T-helper 1 cell treated with Interleukin-12 subunit alpha and Interleukin-12 subunit beta and Interleukin-4 antibody, amounts not matched to agents 30 ng/mL and 1 ng/mL, for 36 hours (primary cell): ENCODE measurements around the gene CLIC3. TPM values are rescaled to one million over a fixed set of nuclear protein-coding genes. Genes with fewer than 3 reads are reported as not detected.

Experiments used
- intact Hi-C: fragments of 100-400 bp; cut with micrococcal nuclease; formaldehyde crosslinking; loops from one replicate; pipeline ENCODE4 v1.15.1; 2024
- total RNA-seq: library from RNA; stranded (reverse); gene quantifications from 2 replicates; pipeline ENCODE4 v1.2.3, GENCODE V29; 2022

Gene CLIC3
- total RNA-seq, 1 donor from 2014 or later = 1.4 TPM

DNA sequence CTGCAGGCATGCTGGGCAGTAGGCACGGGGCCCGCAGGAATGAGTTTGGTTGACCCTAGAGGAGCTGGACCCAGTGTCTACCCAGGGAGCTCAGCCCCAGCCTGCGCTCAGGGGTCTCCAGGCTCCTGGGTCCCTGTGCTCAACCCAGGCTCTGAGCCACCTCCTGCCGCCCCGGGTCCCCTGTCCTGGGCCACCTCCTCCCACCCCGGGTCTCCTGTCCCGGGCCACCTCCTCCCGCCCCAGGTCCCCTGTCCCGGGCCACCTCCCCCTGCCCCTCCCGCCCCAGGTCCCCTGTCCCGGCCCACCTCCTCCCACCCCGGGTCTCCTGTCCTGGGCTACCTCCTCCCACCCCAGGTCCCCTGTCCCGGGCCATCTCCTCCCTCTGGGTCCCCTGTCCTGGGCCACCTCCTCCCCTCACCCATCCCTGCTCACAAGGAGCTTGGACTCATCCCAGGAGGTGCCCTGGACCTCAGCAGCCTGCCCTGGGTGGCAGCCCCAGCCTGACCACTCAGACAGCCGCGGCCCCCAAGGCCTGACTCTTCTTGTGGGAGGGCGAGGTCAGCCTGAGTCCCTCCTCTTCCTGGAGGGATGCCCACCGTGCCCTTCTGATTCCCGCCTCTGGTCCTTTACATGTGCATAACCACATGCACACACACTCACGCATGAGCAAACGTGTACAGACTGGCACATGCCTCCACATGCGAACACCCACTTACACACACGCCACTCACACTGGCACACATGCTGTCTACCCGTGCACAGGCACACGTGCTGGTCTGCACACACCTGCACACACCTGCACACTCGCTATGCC lies 41.9 kb downstream of the CLIC3 start:
- intact Hi-C loops = no loop called here

DNA sequence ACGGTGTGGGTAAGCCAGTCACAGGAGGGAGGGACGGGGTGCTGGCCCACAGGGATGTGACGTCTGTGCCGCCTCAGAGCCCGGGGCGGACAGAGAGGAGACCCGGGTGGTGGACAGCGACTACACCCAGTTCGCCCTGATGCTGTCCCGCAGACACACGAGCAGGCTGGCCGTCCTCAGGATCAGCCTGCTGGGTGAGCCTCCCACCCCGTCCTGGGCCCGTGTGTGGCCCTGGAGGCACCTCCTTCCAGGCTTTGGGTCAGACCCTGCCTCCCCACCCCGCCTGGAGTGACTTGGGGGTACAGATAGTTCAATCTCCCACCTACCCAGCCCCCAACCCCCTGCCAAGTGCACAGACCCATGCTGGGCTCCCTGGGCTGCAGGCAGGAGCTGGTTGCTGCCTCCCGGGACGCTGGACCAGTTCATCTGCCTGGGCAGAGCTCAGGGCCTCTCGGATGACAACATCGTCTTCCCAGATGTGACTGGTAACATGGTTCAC lies 42.5 kb downstream of the CLIC3 start:
- intact Hi-C loops = no loop called here

DNA sequence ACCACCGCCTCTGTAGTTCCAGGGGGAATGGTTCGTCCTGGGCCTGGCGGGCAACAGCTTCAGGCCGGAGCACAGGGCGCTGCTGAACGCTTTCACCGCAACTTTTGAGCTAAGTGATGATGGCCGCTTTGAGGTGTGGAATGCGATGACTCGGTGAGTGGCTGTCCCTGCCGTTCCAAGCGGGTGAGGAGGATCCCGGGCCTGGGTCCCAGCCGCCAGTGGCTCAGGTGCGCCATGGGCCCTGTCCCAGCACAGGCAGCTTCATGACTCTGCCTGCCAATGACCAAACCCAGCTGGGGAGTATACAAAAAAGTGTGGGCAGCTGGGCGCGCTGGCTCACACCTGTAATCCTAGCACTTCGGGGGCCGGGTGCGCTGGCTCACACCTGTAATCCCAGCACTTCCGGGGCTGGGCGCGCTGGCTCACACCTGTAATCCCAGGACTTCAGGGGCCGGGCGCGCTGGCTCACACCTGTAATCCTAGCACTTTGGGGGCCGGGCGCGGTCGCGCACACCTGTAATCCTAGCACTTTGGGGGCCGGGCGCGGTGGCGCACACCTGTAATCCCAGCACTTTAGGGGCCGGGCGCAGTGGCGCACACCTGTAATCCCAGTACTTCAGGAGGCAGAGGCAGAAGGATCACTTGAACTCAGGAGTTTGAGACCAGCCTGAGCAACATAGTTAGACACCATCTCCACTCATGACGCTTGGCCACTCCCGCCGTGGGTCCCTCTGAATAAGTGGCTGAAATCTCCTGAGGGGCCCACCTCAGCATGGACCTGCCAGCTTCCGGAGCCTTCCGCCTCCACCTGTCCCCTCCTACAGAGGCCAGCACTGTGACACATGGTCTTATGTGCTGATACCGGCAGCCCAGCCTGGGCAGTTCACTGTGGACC lies 43.2 kb downstream of the CLIC3 start:
- intact Hi-C loops = no loop called here

DNA sequence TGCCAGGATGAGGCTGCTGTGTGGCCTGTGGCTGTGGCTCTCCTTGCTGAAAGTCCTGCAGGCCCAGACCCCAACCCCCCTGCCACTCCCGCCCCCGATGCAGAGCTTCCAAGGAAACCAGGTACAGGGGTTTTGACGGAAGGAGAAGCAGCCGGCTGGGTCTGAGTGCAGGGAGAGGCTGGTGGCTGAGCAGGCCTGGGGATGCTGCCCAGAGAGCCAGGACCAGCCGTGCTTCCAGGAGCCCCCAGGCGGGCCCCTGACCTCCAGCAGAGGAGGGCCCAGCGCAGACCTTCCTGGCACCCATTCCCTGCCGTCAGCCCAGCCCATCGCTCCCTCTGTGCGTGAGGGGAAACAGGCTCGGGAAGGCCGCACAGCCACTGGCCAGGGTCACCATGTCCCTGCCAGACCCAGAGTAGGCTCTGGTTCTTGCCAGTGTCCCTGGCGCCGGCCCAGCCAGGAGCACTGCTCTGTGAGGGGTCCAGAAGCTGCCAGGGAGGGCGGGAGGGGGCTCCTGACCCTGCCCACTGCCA lies 44.0 kb downstream of the CLIC3 start:
- intact Hi-C loops = no loop called here

DNA sequence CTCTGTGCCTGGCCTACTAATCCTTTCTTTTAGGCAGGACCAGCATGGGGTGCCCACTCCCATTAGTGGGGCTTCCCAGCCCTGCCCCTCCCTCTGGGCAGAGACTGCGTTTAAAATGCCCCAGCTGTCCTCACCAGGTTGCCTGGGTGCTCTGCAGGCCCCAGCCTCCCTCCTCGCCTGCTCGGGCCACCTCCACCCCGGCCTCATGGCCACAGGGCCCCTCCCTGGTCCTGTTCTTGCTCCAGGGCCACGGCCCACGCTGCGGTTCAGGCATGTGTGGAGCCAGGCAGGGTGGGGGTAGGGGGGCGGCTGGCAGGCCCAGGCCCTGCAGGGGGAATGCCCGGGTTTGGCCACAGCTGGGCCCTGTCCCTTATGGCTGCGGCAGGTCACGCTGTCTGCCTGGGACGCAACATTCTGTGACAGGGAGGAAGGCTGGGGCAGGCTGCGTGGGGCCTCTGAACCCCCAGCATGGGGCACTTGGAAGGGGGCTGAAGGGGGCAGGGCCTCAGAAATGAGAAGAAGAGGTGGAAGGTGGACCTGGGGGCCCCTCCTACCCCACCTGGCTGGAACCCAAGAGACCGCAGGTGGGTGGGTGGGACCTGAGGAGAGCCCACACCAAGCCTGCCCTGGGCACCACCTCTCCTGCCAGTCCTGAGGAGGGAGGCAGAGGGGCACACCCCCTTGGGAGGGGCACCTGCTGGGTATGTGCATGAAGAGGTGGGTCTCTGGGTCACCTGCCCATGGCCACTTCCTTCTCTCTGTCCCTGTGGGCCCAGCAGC lies 44.6 kb downstream of the CLIC3 start, which contains the start of gene LCN12:
Gene LCN12, plus strand, starts transcription at position 733 of the 780 bp plus-strand sequence. CDS start 55 bp downstream, outside the sequence.
- intact Hi-C loops = loop anchor here (2.0 kb wide), 1 partner anchor 83 kb away; no protein-coding TSS in a partner anchor

DNA sequence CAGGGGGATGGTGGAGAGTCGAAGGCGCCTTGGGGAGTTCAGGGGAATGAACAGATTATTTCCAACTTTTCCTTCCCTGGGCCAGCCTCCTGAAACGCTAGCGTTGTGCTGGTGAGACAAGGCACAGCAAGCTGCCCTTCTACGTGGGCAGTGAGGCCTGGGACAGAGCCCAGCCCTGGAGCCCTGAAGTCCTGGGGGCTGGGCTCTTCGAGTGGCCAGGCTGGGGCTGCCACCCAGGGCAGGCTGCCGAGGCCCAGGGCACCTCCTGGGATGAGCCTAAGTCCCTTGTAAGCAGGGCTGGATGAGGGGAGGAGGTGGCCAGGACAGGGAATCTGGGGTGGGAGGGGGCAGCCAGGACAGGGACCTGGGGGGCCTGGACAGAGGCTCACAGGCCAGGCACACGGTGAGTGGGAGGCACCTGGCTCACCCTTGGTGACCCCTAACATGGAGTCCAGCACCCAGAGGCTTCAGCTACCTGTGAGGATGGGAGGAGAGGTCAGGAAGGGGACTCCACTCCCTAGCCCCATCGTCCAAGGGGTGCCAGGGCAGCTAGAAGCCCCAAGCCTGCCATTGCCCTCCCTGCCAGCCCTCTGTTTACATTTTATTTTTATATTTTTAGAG lies 45.6 kb downstream of the CLIC3 start:
- intact Hi-C loops = loop anchor here (1.0 to 2.0 kb wide), 3 partner anchors 28 to 84 kb away; partner anchors contain the start of gene PAXX

DNA sequence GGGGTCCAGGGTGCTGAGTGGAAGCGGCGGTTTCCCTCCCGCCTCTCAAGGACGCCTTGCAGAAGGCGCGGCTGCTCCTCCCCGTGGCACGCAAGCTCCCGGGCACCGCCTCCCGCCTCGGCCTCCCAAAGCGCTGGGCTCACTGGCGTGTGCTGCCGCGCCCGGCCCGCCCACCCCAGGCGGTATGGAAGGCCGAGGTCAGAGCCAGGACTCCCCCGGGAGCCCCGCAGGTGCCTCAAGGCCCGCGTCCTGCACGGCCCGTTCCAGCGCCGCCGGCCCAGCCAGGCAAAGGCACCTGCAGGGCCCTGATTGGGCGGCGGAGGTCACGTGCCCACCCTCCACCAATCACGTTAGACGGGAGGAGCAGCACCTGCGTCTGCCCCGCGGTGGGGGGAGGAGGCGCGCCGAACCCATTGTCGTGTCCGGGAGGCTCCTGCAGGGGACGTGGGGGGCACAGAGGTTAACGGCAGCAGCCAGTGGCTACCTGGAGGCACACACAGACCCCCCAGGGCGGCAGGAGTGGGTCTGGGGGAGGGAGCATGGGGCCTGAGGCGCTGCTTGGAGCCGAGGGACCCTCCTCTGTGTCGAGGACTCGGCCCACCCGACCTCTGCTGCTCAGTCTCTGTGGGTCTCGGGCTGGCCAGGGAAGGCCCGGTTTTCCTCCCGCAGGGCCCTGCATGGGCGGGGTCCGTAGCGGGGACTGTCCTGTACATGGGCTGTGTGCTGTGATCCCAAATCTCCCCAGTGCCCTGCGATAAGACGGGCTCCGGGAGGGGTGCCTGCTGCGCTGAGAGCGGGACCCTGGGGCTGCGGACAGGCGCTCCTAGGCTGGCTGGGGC lies 46.3 kb downstream of the CLIC3 start:
- intact Hi-C loops = loop anchor here (1.0 to 2.0 kb wide), 3 partner anchors 28 to 85 kb away; partner anchors contain the start of gene PAXX

DNA sequence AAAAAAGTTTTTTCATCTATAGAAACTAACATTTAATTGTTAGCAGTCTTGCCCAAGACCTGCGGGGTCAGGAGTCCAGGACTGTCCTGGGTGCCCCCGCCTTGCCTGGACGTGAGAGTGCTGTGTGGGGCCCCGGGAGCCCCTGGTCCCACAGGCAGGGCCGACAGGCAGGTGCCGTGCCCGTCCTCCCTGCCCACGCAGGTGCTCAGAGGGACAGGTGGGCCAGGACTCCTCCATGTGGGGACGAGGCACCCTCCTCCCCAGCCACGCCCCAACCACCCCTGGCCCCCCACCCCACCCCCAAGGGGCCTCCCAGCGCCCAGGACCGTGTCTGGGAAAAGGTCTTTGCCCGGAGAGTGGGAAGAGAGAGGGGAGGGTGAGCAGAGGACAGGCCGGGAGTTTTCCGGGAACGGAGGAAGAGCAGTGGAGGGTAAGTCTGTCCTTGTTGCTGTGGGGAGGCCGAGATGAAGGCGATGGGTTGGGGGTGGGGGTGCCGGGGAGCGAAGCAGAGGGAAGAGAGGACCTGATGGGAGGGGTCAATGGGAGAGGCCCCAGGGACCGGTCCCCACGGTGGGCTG lies 47.0 kb downstream of the CLIC3 start:
- intact Hi-C loops = no loop called here

DNA sequence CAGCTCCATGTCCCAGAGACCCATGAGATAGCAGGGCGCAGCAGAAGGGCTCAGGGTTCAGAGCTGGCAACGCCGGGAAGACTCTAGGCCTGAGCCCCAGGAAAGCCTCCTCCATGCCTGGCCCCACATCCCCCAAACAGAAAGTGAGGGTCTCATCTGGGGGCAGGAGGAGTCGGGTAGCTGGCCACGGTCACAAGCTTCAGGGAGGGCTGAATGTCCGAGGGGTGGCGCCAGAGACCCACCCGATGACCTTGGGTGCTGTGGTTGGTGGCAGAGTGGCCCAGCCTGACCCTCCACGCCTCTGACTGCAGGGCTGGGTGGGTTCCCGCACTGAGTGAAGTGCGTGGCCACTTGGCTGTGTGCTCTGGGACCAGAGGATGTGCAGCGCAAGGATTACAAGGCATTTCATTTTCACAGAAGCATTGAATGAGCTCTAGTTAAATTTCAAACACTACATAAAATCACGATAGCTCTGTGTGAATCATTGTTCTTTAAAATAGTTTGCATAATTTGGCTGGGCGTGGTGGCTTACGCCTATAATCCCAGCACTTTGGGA lies 48.3 kb downstream of the CLIC3 start:
- intact Hi-C loops = no loop called here

DNA sequence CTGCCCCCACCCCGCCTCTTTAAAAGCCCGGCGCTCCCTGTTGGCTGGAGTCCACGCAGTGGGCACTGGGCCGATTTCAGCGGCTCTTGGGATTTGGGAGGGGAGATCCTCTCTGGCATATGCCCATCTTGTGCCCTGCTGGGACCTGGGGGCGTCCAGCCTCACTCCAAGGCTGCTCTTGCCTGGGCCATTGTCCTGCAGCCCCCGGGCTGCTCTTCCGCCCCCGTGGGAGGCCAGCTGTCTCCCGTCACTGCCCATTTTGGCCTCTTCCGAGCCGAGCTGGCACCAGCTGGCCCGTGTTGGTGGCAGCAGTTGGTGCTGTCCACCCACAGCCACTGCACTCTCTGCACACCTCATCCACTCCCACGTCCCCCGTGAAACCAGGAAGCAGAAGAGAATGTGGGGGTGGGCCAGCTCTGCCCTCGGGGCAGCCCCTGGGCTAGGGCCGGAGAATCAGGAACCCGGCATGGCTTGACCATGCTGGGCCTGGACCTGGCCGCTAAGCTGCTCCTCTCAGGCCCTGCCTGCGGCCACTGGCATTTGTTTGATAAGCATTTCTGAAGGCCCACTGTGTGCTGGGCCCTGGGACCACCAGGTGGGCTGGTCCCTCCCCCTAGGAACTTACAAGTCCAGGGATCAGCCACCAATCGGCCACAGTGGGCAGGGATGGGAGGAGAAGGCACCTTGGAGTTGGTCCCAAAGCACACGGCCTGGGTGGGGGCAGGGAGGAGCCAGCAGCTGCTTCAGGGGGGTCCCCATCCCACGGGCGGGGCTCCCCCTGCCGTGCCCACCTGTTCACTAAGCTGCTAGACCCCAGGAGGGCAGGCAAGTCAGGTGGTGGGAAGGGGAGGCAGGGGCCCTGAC lies 49.1 kb downstream of the CLIC3 start:
- intact Hi-C loops = no loop called here

DNA sequence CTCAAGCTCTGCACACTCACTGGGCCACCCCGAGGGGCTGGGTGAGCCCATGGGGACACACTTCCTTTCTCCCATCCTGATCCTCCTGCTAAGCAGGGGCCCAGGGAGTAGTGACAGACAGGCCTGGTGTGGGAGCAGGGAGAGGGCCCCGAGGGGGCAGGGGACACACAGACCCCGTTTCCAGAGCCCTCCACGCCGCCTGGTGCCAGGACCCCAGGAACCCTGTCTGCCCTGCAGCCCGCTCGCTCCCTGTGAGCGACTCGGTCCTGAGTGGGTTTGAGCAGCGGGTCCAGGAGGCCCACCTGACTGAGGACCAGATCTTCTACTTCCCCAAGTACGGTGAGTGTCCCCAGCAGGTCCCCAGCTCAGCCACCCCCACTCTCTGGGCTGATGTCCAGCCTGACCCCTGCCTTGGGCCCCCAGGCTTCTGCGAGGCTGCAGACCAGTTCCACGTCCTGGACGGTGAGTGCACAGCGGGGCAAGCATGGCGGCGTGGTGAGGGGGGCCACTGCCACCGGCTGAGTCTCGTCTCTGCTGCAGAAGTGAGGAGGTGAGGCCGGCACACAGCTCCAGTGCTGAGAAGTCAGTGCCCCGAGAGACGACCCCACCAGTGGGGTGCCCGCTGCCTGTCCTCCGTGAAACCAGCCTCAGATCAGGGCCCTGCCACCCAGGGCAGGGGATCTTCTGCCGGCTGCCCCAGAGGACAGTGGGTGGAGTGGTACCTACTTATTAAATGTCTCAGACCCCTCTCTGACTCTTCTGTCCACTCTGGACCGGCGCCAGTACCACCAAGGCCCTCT lies 49.9 kb downstream of the CLIC3 start:
- intact Hi-C loops = no loop called here

DNA sequence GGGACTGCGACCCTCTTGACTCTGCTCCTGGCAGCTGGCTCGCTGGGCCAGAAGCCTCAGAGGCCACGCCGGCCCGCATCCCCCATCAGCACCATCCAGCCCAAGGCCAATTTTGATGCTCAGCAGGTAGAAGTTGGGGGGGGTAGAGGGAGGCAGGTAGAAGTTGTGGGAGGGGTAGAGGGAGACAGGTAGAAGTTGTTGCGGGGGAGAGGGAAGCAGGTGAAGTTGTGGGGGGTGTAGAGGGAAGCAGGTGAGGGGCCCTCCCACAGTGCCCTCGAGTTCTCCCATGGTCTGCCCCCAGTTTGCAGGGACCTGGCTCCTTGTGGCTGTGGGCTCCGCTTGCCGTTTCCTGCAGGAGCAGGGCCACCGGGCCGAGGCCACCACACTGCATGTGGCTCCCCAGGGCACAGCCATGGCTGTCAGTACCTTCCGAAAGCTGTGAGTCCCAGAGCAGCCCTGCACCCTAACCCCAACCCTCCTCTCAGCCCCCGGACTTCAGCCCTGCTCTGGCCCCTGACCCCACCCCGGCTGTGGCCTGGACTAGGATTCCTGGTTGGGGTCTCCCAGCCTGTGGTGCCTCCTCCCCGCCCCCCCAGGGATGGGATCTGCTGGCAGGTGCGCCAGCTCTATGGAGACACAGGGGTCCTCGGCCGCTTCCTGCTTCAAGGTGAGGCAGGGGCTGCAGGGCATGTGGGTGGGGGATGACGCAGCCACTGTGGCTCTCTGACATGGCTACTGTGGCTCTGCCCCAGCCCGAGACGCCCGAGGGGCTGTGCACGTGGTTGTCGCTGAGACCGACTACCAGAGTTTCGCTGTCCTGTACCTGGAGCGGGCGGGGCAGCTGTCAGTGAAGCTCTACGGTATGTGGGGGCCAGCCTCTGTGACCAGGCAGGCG lies 50.8 kb downstream of the CLIC3 start:
- intact Hi-C loops = no loop called here
